GM12874 (cell line): ENCODE measurements around the gene EYS.

Experiments
- TF ChIP-seq, protein P1 (sequence below): IDR thresholded peaks from 2 replicates; pipeline ENCODE4 v1.5.1; 2011; ENCODE audit warnings: low read depth, mild to moderate bottlenecking, control low read depth, low read length, moderate library complexity; ENCODE audit not compliant: insufficient read depth

Gene EYS

GRCh38 chr6:64890609-64891008 is 816.4 kb downstream of the EYS start:
- TF ChIP-seq, protein P1, sequence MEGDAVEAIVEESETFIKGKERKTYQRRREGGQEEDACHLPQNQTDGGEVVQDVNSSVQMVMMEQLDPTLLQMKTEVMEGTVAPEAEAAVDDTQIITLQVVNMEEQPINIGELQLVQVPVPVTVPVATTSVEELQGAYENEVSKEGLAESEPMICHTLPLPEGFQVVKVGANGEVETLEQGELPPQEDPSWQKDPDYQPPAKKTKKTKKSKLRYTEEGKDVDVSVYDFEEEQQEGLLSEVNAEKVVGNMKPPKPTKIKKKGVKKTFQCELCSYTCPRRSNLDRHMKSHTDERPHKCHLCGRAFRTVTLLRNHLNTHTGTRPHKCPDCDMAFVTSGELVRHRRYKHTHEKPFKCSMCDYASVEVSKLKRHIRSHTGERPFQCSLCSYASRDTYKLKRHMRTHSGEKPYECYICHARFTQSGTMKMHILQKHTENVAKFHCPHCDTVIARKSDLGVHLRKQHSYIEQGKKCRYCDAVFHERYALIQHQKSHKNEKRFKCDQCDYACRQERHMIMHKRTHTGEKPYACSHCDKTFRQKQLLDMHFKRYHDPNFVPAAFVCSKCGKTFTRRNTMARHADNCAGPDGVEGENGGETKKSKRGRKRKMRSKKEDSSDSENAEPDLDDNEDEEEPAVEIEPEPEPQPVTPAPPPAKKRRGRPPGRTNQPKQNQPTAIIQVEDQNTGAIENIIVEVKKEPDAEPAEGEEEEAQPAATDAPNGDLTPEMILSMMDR: no peak

DNA sequence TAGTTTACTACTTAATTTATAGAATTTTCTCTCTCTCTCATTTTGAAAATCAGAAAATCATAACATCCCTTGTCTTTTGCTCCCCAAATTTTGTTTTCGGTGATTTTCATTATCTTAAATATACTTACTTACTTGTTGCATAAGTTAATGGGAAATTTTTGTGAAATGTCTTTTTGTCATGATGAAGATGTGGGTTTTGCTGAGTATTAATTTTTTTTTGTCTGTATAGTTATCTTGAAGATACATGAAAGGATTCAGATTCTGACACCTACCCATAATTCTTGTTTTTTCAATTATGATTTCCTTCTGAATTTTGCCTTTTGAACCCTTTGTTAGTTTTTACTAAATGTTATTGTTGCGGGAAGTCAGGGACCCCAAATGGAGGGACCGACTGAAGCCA is 817.9 kb downstream of the EYS start:
- TF ChIP-seq, protein P1: no peak

DNA sequence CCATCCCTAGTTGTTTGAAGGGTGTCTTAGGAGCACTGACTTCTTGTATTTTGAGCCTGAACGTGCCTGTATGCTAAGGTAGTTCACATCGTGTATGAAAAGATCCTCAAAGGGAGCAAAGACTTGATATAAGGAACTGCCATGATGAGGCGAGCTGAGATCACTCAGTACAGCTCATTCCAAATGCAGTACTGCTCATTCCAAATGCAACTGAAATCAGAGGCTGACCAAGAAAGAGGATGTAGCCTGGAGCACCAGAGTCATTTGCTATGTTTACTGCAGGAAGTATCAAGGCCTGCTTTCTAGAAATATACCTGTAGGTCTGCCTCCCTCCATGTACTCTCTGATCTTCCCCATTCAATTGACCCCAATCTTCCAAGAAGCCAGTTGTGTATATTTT is 832.2 kb downstream of the EYS start:
- TF ChIP-seq, protein P1: no peak

DNA sequence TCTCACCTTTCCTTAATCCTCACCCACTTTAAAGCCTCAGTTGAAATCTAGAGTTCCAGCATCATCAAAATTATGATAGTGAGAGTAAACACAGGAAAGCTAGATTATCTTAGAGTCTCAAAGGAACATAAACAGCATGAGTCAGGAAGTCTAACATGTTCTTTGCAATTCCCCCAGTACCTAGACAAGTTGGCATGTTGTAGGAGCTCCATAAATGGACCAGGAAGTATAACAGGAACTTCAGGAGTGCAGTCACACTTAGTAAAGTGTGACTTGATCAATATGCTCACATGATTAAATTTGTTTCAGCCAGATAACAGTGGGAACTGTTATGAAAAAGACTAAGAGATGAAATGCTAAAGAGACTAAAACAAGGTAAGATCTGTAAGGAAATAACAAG is 834.4 kb downstream of the EYS start:
- TF ChIP-seq, protein P1: no peak

DNA sequence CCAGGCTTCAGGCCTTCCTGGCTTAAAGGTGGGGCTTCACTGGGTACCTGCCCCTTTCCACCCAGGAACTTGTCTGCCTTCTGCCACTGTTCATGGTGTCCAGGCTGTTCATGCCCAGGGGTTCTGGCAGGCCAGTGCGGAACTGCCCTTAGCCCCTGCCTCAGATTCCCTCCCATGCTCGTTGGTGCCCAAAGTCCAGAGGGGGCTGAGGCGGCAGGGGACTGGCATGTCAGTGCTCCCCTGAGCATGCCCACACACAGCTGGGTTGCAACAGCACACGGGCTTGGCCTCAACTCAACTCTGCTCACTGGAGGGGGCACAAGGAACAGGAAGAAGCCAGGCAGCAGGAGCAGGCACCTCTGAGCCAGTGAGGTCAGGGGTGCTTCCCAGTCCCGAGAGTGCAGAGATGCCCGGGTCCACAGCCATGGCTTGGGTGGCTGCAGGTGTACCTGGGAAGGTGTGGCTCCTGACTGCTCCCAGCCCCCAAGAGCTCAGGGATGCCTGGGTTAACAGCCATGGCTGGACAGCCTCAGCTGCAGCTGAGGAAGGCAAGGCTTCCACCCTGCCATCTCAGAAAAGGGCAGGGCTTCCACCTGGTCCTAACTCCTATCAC is 845.9 kb downstream of the EYS start:
- TF ChIP-seq, protein P1: no peak

GRCh38 chr6:64860203-64860602 is 846.8 kb downstream of the EYS start:
- TF ChIP-seq, protein P1: no peak

GRCh38 chr6:64850121-64850520 is 856.9 kb downstream of the EYS start:
- TF ChIP-seq, protein P1: no peak
